GM21381 (cell line): ENCODE measurements around the gene ANKH.

Experiments used
- ATAC-seq: cut with Tn5 transposase; IDR thresholded peaks from one replicate; pipeline ENCODE4 v1.9.1; 2021; ENCODE audit warnings: mild to moderate bottlenecking, moderate library complexity; ENCODE audit not compliant: unreplicated experiment

ANKH gene

GRCh38 chr5:14669975-14670374 is 201.6 kb downstream of the ANKH start:
- ATAC-seq, result no peak

- no peak for ATAC-seq
These were observed 202.2 kb downstream of the ANKH start for GRCh38 chr5:14669415-14669814.

GRCh38 chr5:14668181-14668591 is 203.4 kb downstream of the ANKH start:
- no peak for ATAC-seq

- ATAC-seq, result no peak
These were observed 203.8 kb downstream of the ANKH start for GRCh38 chr5:14667770-14668169.

- ATAC-seq, result no peak
These were observed 204.3 kb downstream of the ANKH start for GRCh38 chr5:14667290-14667689.

GRCh38 chr5:14666357-14666756 is 205.2 kb downstream of the ANKH start:
- no peak for ATAC-seq

- ATAC-seq, result peak; percentile 24
These were observed 205.6 kb downstream of the ANKH start for GRCh38 chr5:14665949-14666348.

GRCh38 chr5:14665101-14665822 is 206.3 kb downstream of the ANKH start:
- no peak for ATAC-seq

- ATAC-seq, result peak; percentile 61
These were observed 207.1 kb downstream of the ANKH start, which contains the start of gene OTULIN for GRCh38 chr5:14664270-14665100. OTULIN (plus strand) TSS chr5:14664718; CDS start chr5:14664826, 108 bp downstream.

- ATAC-seq, result peak; percentile 20
These were observed 207.8 kb downstream of the ANKH start for GRCh38 chr5:14663734-14664269.

GRCh38 chr5:14662721-14663260 is 208.8 kb downstream of the ANKH start:
- ATAC-seq, result no peak

GRCh38 chr5:14660833-14661232 is 210.7 kb downstream of the ANKH start:
- ATAC-seq, result no peak

GRCh38 chr5:14659821-14660607 is 211.6 kb downstream of the ANKH start:
- no peak for ATAC-seq

GRCh38 chr5:14656898-14657297 is 214.7 kb downstream of the ANKH start:
- ATAC-seq, result no peak

GRCh38 chr5:14655146-14655741 is 216.3 kb downstream of the ANKH start:
- ATAC-seq, result no peak
